SJSA1 (cell line): ENCODE data around the gene FAT1. TPM values are rescaled to one million over a fixed set of nuclear protein-coding genes. Genes with fewer than 3 reads are reported as not detected.
A peak's percentile ranks its signal among the peaks of the same experiment; 100 is the strongest.

Experiments used
- DNase-seq, 2 experiments: peaks; one replicate each; pipeline ENCODE4 v3.0.0-alpha.2; 2015 to 2020; ENCODE audit warnings: low spot score in 2 of 2, low read depth in 1 of 2
- H3K27ac ChIP-seq: fragments of 250-450 bp; sonication (Bioruptor Pico); 2 replicates; pipeline ENCODE4 v1.5.1; 2020; ENCODE audit warnings: mild to moderate bottlenecking, moderate library complexity
- H3K27me3 ChIP-seq: fragments of 250-450 bp; sonication (Bioruptor Pico); replicated peaks from 2 replicates; pipeline ENCODE4 v1.5.1; 2020; ENCODE audit warnings: mild to moderate bottlenecking, moderate library complexity
- H3K36me3 ChIP-seq: fragments of 250-450 bp; sonication (Bioruptor Pico); 2 replicates; pipeline ENCODE4 v1.5.1; 2020; ENCODE audit warnings: mild to moderate bottlenecking
- H3K4me1 ChIP-seq: fragments of 250-450 bp; sonication (Bioruptor Pico); replicated peaks from 2 replicates; pipeline ENCODE4 v1.6.1; 2021; ENCODE audit warnings: mild to moderate bottlenecking
- H3K4me3 ChIP-seq: fragments of 250-450 bp; sonication (Bioruptor Pico); 2 replicates; pipeline ENCODE4 v1.5.1; 2020; ENCODE audit warnings: mild to moderate bottlenecking
- H3K9me3 ChIP-seq: fragments of 250-450 bp; sonication (Bioruptor Pico); replicated peaks from 2 replicates; pipeline ENCODE4 v1.5.1; 2020; ENCODE audit warnings: mild to moderate bottlenecking
- total RNA-seq: library from RNA; depleted of rRNA; stranded (reverse); fragments of >200 nt; shearing (Covaris generic); gene quantifications from 2 replicates; pipeline ENCODE4 v1.2.3, GENCODE V29; 2014

Gene FAT1
- total RNA-seq, 1 experiment from 2014 or later = 483 TPM

GRCh38 chr4:186584912-186585311 lies 138.7 kb downstream of the FAT1 start:
- DNase-seq = no peak
- H3K9me3 ChIP-seq = no peaks in the 10 kb centered on the region
- H3K27me3 ChIP-seq = no peaks in the 10 kb centered on the region
- no peaks in the 10 kb centered on the region for H3K4me1 ChIP-seq
- no peak overlapping the region for H3K4me3 ChIP-seq
- H3K27ac ChIP-seq = no peak overlapping the region
- peaks cover 93% of the 10 kb centered on the region for H3K36me3 ChIP-seq

- H3K27me3 ChIP-seq = no peaks in the 10 kb centered on the region
- peaks cover 58% of the 10 kb centered on the region for H3K36me3 ChIP-seq
- no peak for DNase-seq
- H3K4me3 ChIP-seq = no peak overlapping the region
- H3K27ac ChIP-seq = no peak overlapping the region
- peaks cover 19% of the 10 kb centered on the region for H3K4me1 ChIP-seq
- H3K9me3 ChIP-seq = no peaks in the 10 kb centered on the region
Measured at GRCh38 chr4:186581421-186581820, 142.2 kb downstream of the FAT1 start.

GRCh38 chr4:186580669-186581068 lies 143.0 kb downstream of the FAT1 start:
- peaks cover 51% of the 10 kb centered on the region for H3K36me3 ChIP-seq
- peaks cover 27% of the 10 kb centered on the region for H3K4me1 ChIP-seq
- no peak overlapping the region for H3K4me3 ChIP-seq
- no peaks in the 10 kb centered on the region for H3K9me3 ChIP-seq
- no peaks in the 10 kb centered on the region for H3K27me3 ChIP-seq
- DNase-seq = no peak
- H3K27ac ChIP-seq = no peak overlapping the region

- no peaks in the 10 kb centered on the region for H3K9me3 ChIP-seq
- no peaks in the 10 kb centered on the region for H3K27me3 ChIP-seq
- H3K27ac ChIP-seq = peak overlapping the region; percentile 66
- H3K4me1 ChIP-seq = peaks cover 35% of the 10 kb centered on the region
- DNase-seq = peak; percentile 64 to 75
- no peaks in the 10 kb centered on the region for H3K36me3 ChIP-seq
- peak overlapping the region; percentile 19 for H3K4me3 ChIP-seq
Measured at GRCh38 chr4:186570193-186570996, 153.3 kb downstream of the FAT1 start.

GRCh38 chr4:186569533-186570192 lies 154.0 kb downstream of the FAT1 start:
- H3K27ac ChIP-seq = peak overlapping the region; percentile 66
- DNase-seq = peak in 1 of 2 experiments; percentile 28
- peak overlapping the region; percentile 19 for H3K4me3 ChIP-seq
- no peaks in the 10 kb centered on the region for H3K9me3 ChIP-seq
- H3K27me3 ChIP-seq = no peaks in the 10 kb centered on the region
- H3K4me1 ChIP-seq = peaks cover 30% of the 10 kb centered on the region
- H3K36me3 ChIP-seq = no peaks in the 10 kb centered on the region

GRCh38 chr4:186566068-186566467 lies 157.6 kb downstream of the FAT1 start:
- Histone ChIP-seq H3K27me3 (no peaks in the 10 kb centered on the region), H3K27ac (no peak overlapping the region), H3K4me1 (peaks cover 24% of the 10 kb centered on the region), H3K9me3 (no peaks in the 10 kb centered on the region), H3K4me3 (no peak overlapping the region), H3K36me3 (no peaks in the 10 kb centered on the region)
- DNase-seq = peak in 1 of 2 experiments; percentile 6

GRCh38 chr4:186563761-186564160 lies 159.9 kb downstream of the FAT1 start:
- no peaks in the 10 kb centered on the region for H3K27me3 ChIP-seq
- no peaks in the 10 kb centered on the region for H3K36me3 ChIP-seq
- H3K4me1 ChIP-seq = 0 out of 2 replicates have a peak, but pooled peaks cover 3% of the 10 kb centered on the region
- no peak overlapping the region for H3K27ac ChIP-seq
- H3K9me3 ChIP-seq = peaks cover 4% of the 10 kb centered on the region
- DNase-seq = peak; percentile 45 to 65
- no peak overlapping the region for H3K4me3 ChIP-seq

GRCh38 chr4:186561748-186562147 lies 161.9 kb downstream of the FAT1 start:
- Histone ChIP-seq H3K27me3 (no peaks in the 10 kb centered on the region), H3K36me3 (no peaks in the 10 kb centered on the region), H3K4me1 (peaks cover 18% of the 10 kb centered on the region), H3K9me3 (peaks cover 4% of the 10 kb centered on the region), H3K27ac (no peak overlapping the region), H3K4me3 (no peak overlapping the region)
- no peak for DNase-seq

- peaks cover 21% of the 10 kb centered on the region for H3K4me1 ChIP-seq
- no peak overlapping the region for H3K27ac ChIP-seq
- H3K4me3 ChIP-seq = no peak overlapping the region
- H3K36me3 ChIP-seq = no peaks in the 10 kb centered on the region
- DNase-seq = no peak
- peaks cover 4% of the 10 kb centered on the region for H3K9me3 ChIP-seq
- no peaks in the 10 kb centered on the region; the same call in 1 of the 2 replicates for H3K27me3 ChIP-seq
Measured at GRCh38 chr4:186560647-186561046, 163.0 kb downstream of the FAT1 start.

GRCh38 chr4:186557486-186557885 lies 166.2 kb downstream of the FAT1 start:
- Histone ChIP-seq H3K27me3 (no peaks in the 10 kb centered on the region; the same call in 1 of the 2 replicates), H3K36me3 (no peaks in the 10 kb centered on the region)
- peak in 1 of 2 experiments; percentile 69 for DNase-seq

GRCh38 chr4:186557061-186557460 lies 166.6 kb downstream of the FAT1 start:
- H3K4me3 ChIP-seq = no peak overlapping the region
- H3K27me3 ChIP-seq = no peaks in the 10 kb centered on the region; the same call in 1 of the 2 replicates
- H3K36me3 ChIP-seq = no peaks in the 10 kb centered on the region
- peak overlapping the region; percentile 7; the same call in 1 of the 2 replicates for H3K27ac ChIP-seq
- DNase-seq = peak; percentile 50 to 62
- H3K9me3 ChIP-seq = peaks cover 4% of the 10 kb centered on the region
- peaks cover 26% of the 10 kb centered on the region for H3K4me1 ChIP-seq

More at GRCh38 chr4:186557486-186557885, 166.2 kb downstream of the FAT1 start:
- H3K4me3 ChIP-seq = no peak overlapping the region
- peaks cover 26% of the 10 kb centered on the region for H3K4me1 ChIP-seq
- peak overlapping the region; percentile 7; the same call in 1 of the 2 replicates for H3K27ac ChIP-seq
- H3K9me3 ChIP-seq = peaks cover 4% of the 10 kb centered on the region

GRCh38 chr4:186554914-186555827 lies 168.5 kb downstream of the FAT1 start, which contains the start of gene MTNR1A:
Gene MTNR1A (minus strand): TSS chr4:186555567. CDS start chr4:186555365, 202 bp downstream.
- Histone ChIP-seq H3K4me3 (peak within 1 kb of the TSS; percentile 48), H3K27ac (no peak within 1 kb of the TSS), H3K36me3 (no peaks in the 10 kb centered on the region), H3K9me3 (peaks cover 2% of the 10 kb centered on the region), H3K4me1 (peaks cover 26% of the 10 kb centered on the region), H3K27me3 (no peaks in the 10 kb centered on the region; the same call in 1 of the 2 replicates)
- peak; percentile 43 to 62 for DNase-seq

GRCh38 chr4:186554539-186554913 lies 169.1 kb downstream of the FAT1 start:
- H3K27me3 ChIP-seq = no peaks in the 10 kb centered on the region; the same call in 1 of the 2 replicates
- no peaks in the 10 kb centered on the region for H3K9me3 ChIP-seq
- H3K36me3 ChIP-seq = no peaks in the 10 kb centered on the region
- peaks cover 26% of the 10 kb centered on the region for H3K4me1 ChIP-seq
- no peak overlapping the region for H3K27ac ChIP-seq
- peak overlapping the region; percentile 48 for H3K4me3 ChIP-seq
- DNase-seq = peak; percentile 58 to 62
